CD1c-positive myeloid dendritic cell (primary cell): ENCODE data around the gene IL1RL2.

Experiments used
- DNase-seq: peaks from one replicate; pipeline ENCODE4 v3.0.0-alpha.2; 2016; ENCODE audit errors: extremely low spot score

Gene IL1RL2

DNA sequence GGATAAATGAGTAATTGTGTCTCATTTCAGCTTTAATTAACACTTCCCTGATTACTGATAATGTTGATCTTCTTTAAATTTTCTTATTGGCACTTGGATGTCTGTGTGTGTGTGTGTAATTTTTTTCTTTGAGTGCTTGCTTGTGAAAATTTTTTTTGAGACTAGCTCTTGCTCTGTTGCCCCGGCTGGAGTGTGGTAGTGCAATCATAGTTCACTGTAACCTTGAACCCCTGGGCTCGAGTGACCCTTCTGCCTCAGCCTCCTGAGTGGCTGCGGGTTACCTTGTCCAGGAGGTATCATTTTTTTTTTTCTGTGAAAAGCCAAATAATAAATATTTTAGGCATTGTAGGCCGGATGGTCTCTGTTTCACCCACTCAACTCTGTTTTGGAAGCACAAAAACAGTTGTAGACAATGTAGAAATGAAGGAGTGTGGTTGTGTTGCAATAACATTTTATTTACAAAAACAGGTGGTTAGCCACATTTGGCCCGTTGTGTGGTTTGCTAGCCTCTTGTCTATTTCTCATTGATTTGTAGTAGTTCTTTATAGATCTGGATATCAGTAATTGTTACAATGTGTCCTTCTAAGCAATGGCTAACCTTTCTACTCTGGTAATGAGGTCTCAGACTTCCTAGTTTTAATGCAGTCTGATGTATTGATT, 7.9 kb downstream of the IL1RL2 start:
- no peak for DNase-seq

DNA sequence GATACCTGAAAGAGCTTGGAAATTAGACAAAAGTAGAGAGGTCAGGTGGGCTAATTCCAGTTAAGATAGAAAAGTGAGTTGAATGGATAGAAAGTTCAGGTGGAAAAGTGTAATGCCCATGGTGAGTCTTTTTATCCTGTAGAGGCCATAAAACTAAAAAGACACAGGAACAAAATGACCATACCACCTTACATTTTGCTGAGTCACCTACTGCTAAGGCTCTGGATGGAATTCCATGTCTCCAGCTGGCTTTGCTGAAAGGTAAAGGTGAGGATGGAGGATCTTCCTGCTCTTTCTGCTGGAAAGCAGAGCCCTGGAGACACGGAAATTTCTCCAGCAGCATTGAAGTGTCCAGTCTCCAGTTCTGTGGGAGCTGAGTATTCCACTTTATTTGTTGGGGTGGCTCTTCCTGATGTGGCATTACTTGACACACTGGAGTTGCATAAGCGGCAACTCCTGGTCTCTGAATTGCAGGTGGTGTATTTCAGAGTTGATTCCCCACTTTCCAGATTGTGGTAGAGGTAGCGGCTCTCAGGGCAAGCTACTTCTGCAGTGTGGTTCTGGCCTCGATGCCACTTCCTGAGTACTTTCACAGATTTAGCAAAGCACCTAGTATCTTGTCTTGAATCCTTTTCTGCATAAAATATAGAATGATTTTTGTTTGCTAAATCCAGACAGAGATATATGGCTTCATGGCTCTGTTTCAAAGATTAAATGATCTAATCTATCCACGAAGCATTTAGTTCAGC, 10.7 kb downstream of the IL1RL2 start:
- DNase-seq: no peak

DNA sequence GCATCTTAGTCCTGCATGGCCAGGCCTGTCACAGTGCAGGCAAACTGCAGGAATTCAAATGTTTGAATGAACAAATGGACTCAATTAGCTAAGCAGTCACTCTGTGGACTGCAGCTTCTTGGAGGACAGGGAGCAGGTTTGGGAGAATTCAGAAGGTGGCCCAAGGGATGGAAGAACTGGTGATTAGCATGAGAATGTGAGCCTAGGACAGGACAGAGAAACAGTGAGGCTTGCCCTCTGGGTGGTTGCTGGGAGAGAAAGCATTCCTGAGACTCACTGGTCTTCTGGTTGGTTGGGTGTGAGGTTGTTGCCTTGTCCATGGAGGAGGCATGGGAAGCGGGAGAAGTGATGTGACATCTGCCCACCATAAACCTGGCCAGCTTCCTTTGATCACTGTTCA, 13.7 kb downstream of the IL1RL2 start:
- DNase-seq: no peak

DNA sequence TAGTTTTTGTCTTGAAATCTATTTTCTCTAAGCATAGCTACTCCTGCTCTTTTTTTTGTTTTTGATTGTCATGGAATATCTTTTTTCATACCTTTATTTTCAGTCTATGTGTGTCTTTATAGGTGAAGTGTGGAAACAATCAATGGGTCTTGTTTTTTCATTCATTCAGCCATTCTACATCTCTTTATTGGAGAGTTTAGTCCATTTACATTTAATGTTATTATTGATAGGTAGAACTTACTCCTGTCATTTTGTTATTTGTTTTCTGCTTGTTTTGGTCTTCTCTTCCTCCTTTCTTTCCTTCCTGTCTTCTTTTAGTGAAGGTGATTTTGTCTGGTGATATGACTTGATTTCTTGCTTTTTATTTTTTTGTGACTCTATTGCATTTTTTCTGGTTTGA, 17.8 kb downstream of the IL1RL2 start:
- no peak for DNase-seq

DNA sequence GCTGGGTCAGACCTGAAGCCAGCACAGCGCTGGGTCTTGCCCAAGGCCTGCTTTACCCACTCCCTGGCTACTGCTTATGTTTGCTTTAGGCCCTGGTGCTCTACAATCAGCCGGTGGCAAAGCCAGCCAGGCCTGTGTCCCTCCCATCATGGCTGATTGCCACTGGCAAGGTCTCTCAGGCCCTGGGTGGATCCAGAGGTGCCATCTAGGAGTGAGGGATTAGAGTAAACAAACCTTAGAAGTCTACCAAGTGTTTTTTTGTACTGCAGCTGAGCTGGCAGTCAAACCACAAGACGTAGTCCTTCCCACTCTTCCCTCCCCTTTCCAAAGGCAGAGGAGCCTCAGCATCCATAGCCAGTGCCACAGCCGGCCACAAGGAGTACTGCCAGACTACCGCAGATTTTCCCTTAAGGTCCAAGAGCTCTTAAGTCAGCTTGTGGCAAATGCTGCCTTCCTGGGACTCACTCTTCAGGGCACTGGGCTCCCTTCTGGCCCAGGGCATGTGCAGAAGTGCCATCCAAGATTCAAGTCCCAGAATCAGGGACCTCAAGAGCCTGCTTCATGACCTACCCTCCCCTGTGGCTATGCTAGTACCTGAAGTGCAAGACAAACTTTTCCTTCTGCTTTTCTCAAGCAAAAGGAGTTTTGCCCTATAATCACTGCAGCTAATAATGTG, 20.0 kb downstream of the IL1RL2 start:
- no peak for DNase-seq

DNA sequence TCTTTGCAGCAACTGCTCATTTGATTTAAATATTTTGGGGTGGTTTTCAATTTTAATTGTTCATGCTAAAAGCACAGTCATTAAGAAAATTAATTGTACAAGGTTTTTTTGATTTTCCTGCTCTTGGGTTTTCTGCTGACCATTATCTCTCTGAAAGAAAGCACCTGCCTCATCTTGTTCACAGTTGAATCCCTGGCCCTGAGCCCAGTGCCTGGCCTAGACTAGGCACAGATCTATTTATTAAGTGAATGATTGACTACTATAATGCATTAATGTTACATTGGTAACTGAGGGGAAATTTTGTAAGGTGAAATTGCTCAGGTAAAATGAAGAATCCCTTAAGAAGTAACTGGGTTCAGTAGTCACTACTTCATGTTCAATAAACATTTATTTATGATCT, 22.0 kb downstream of the IL1RL2 start:
- no peak for DNase-seq

DNA sequence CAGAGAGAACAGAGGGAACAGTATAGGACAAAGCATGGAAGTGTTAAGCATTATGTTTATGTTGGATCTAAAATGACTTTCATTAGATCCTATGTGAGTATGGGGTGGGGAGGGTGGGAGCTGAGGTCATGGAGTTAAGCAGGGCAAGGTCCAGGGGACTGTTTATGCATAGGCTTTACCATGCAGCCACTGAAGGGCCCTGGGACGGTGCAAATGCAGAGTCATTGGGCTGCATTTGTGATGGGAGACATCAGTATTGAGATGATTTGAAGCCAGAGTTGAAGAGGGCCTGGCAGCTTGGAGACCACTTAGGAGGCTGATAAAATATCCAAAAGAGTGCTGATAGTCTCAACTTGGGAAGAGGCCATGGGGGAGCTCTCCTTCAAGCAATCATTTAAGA, 22.7 kb downstream of the IL1RL2 start:
- no peak for DNase-seq

DNA sequence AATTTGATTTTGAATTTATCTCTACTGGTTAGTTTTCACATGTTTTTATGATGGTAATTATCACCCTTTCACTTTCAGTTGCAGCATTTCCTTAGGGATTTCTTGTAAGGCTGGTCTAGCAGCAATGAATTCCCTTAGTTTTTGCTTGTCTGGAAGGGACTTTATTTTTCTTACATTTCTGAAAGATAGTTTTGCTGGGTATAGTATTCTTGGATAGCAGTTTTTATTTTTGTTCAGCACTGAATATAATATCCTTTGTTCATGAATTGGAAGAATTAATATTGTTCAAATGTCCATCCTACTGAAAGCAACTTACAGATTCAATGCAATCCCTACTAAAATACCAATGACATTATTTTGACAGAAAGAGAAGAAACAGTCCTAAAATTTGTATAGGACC, 30.2 kb downstream of the IL1RL2 start:
- no peak for DNase-seq

DNA sequence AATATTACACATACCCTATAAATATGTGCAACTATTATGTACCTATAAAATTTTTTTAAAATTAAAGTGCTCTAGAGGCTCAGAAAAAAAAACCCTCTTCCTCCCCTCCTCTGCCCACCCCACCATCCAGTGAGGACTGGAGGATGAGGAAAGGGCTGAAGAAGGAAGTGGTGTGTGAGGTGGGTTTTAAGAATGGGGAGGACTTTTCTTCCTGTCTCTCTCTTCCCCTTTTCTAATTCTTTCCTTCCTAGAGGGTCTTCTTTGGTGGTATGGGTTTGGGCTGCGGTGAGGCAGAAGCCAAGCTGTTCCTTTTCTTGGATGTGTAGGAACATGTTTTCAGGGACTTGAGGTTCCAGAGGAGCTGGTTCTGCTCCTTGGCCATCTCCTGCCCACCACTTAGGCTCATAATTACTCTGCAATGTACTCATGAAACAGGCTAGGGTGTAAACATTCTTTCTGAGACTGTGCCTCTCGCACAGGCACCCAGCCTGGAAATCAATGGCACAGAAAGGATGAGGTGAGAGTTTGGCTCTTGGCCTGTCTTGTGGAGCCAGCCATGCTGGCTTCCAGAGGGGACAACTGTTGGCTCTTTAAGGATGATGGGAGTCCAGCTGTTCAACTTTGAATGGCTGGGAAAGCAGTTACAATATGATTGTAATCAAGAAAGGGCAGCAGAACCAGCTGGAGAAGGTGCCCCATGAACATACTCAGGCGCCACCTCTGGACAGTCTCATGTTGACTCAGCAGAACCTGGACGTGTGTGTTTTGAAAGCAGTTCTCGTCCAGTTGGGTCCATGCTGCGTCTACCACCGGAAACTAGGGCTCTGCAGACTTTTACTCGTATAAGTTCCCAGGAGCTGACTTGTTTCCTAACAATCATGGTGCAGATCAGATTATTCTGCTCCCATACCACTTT, 38.3 kb downstream of the IL1RL2 start:
- peak; percentile 31 for DNase-seq

DNA sequence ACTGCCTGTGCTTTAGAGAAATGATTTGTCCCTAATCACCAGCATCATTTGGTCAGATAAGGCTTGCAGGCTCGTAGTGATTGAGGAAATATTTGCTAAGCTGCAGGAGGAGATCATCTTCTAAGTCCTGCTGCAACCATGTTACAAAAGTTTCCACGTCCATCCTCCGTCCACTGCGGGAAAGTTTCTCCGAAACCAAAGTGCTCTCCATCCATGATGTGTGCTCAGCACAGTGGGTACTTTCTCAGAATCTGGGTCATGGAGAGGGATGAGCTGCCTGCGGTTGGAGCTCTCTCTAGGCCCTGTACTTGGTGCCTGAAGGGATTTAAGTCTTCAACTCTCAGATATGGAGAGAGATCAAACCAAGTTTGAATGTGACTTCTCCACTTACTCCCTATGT, 39.3 kb downstream of the IL1RL2 start:
- no peak for DNase-seq

DNA sequence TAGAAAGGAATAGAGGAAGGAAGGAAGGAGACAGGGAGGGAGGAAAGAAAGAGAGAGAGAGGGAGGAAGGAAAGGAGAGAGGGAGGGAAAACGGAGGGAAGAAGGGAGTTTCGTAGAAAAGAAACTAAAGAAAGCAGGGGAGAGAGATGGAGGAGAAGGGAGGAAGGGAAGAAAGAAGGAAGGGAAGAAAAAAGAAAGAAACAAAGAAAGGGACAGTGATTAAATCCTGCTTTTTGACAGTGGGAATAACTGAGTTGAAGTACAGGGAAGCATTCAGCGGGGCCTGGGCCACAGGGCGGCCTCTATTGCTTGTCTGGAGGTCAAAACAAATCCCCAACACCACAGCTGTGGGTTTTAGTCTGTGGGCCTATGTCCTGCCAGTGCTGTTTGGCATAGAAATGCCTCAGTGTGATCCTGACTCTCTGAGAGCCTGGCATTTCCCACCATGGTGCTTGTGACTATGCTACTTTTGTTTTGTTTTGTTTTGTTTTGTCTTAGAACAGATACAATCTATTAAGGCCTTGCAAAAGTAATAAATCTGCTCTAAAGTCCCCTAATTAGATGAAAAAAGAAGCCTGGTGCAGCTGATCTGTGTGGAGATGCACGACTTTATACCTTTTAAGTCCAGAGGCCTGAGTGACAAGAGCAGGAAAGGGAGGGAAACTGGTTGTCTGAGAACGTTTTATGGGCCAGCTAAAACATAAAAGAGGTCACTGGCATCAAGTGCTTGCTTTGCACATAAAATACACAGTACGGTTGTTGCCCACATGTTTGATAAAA, 40.0 kb downstream of the IL1RL2 start:
- no peak for DNase-seq

DNA sequence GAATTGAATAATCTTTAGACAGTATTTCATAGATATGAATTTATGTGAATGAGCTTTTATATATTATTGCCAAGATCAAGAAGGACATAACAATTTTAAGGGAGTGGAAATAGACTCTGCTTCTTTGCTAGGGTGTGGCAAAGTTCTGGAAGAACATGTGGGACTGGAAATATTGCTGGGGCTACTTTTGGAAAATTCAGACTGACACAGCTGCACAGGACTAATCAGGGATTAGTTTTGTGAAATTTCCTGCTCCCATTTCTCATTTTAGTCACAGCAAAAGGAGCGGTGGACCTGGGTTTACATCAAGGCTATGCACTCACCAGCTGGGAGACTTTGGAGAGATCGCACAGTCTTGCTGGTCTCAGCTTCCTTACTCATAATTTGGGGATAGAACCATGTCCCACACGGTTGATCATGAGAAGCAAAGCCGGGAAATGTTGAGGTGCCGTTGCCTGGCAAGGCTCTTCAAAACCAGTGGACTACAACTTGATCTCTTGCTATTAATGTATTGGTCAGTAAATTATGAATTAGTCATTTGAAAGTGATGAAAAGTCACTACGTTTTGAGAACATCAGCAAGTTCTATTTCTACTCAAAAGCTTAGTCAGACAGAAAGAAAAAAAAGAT, 42.4 kb downstream of the IL1RL2 start:
- DNase-seq: peak; percentile 18

DNA sequence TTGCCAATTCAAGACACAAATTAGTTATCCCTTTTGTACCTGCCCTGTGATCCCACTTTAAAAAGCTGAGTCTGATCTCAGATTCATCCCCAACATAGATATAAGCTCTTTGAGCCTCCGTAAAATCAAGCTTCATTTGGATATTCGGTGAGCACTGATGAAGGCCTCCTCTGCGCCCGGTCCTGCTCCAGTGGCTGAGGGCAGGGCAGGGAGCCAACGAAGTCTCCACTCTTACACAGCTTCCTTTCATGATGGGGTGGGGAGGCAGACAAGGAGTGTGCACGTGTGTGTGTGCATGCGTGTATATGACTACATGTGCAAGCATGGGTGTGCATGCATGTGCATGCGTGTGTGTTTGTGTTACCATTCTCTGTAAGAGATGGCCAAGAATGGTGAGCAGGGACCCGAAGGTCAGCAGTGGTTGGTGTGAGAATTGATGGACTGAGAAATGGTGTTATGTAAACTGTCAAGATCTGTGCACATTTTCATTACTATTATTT, 43.6 kb downstream of the IL1RL2 start:
- DNase-seq: no peak

DNA sequence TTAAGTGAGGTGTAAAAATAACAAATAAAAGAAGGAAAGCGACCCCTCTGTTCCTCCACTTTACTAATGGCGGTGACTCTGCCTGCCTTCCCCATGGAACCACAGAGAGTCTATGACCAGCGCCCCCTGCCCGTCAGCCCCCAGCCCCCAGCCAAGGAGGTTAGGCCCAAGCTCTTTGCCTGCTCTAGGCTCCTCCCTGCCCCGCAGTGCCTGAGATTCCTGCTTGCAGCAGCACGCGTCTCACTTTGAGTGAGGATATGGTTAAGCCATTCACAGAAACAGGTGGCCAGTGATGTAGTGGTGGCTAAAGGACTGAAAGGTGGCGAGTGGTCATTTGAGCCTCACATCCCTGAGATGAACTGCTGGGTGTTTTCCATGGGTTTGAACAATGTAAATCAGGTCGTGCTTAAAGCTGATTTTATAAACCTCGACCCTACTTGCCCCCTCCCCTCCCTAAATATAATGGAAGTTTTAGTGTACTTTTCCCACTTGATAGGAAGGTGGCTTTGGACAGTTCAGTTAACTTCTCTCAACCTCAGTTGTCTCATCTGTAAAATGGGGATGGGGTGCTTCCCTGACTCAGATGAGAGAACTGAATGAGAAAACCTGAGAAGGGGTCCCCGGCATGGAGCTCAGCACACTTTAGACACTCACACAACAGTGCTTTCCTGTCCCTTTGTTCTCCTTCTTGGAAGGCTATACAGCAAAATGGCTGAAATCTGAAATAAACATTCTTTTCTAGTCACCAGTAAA, 46.5 kb downstream of the IL1RL2 start:
- no peak for DNase-seq

DNA sequence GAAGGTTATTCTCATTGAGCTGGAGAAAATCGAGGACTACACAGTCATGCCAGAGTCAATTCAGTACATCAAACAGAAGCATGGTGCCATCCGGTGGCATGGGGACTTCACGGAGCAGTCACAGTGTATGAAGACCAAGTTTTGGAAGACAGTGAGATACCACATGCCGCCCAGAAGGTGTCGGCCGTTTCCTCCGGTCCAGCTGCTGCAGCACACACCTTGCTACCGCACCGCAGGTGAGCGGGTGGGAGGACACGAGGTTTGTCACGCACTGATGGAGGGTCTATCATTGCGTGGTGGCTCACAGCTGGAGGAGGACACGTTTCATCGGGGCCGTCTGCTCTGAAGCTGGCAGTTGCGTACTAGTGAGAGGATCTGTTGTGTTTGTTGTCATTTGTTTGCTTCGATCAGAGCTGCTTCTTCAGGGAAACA, 48.2 kb downstream of the IL1RL2 start:
- no peak for DNase-seq

DNA sequence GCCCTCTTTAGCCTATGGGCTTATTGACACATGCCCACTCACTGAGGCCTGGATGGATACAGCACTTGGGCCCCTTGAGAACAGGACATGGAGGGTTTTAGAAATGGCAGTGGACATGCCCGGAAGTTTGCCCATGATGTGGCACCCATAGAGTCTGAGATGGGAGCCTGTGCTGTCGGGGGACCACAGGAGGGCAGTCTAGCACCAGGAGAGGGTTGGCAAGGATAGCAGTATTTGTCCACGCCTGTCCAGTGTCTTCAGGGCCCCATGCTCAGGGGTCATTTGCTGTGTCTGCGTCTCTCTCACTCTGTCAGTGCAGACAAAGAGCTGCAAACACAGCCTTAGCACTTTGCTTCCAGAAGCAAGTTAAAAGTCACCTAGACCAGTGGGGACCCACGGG, 48.7 kb downstream of the IL1RL2 start:
- DNase-seq: peak; percentile 38

DNA sequence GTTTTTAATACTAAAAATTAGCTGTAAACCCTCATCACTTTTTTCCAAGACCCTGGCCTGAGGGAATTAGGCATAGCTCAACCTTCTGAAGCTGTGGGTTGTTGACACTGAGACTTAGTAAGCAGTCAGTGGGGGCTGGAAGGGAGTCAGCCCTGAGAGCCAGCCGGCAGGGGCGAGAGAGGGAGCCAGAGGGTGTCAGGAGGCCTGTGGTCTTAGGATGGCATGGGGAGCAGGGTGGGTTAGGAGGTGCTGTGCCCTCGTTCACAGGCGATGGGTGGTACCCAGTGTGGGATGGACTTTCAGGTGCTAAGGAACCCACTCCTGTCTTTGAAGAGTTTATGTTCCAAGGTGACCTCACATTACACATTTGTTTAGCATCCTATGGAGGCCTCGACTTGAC, 49.3 kb downstream of the IL1RL2 start:
- no peak for DNase-seq

DNA sequence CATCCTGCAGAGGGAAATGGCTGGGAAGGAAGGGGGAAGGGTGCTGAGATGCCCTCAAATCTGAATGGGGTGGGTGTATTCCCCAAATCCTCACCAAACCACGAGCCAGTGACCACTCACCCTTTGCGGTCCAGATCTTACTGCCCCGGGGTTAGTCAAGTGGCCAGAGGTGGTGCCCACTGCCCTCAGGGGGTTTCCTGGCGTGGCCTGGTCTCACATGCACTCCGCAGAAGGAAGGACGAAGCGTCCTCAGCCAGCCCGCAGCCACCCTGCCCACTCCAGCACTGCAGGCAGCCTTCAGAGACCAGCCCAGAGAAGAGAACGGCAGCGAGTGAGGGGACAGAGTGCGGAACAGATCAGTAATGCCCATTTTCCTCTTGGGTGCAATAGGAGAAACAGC, 50.4 kb downstream of the IL1RL2 start:
- DNase-seq: no peak

DNA sequence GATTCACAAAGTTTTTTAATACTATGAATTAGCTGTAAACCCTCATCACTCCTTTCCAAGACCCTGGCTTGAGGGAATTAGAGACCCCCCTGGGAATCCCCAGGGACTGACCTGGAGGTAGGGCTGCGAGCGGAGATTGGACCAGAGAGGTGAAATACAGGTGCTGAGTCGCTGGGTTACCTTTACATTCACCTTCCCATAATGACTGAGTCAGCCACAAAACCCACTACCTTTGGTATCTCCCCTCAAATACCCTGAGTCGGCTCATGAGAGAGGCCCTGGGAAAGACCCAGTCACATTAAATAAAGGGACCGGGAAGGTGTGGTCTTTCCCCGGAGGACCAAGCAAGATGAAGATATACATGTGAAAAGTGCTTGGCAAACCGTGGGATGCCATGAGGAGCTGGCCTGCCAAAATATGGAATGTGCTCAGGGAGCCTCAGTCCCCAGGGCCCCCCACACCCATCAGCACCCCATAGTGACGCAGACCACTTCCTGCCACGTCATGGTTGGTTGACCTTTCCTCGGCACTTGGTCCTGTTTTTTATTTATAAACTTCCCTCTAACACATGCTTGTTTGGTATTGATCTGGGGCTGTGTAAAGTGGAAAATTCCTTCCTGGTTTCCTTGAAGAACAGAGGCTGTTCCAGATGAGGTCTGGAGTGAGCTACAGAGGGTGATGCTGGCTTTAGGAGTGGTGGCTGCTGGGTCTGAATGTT, 51.4 kb downstream of the IL1RL2 start:
- DNase-seq: peak; percentile 32
